HG03103 (cell line): ENCODE data around the gene IL10.

Experiments
- ATAC-seq: cut with Tn5 transposase; IDR thresholded peaks from one replicate; pipeline ENCODE4 v1.9.1; 2021; ENCODE audit warnings: low read depth; ENCODE audit not compliant: unreplicated experiment

The IL10 gene

DNA sequence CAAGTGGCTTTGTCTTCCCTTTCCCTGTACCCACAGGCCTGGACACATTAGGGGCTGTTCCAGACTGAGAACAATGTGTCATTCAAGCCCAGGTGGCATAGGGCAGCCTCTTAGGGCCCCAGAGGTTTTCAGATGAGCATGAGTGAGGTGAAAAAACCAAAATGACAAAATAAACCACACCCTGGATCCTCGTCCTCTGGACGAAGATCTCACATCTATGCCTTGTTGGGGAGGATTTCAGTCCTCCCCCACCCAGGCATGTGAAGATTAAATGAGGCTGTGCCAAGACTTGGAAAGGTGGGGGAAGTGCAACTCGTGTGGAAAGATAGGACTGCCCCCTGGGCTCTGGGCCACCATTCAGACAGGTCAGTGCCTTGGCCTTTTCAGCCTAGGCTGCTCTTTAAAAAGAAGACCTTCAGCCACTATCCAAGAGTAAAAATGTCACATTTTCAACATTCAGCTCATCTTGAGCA, 34.5 kb downstream of the IL10 start:
- ATAC-seq: no peak

DNA sequence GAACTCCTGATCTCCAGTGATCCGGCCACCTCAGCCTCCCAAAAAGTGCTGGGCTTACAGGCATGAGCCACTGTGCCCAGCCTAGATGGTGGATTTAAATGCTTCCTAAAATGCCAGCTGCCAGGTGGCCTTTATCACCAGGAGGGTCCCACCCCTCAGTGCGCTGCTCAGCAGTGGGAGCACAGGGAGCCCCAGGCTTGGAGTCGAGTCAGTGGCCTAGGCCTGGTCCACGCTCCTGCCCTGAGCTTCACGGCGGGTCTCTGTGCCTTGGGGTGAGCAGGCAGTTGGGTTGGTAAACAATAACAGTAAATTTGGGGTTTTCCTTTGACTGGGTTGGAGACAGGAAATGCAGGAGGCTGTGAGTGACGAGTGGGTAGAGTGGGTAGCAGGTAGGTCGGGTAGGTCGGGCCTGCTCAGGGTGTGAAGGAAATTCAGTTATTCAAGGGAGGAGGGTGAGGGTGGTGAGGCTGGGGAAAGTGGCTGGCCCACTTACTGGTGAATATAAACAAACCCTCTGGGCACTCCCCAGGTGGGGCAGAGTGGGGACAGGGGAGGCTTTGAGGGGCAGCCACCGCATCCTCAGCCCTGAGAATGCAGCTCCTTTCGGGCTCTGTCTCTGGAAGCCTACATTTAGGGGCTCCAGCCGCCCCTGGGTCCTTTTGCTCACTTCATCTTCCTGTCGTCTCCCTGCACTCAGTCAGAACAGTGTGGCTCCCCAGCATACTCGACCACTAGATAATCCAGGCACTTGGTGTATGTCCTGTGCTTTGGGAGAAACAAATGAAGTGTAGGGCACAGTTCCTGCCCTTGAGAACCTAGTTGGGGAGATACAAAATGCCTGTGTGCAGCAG, 35.2 kb downstream of the IL10 start:
- ATAC-seq: no peak

DNA sequence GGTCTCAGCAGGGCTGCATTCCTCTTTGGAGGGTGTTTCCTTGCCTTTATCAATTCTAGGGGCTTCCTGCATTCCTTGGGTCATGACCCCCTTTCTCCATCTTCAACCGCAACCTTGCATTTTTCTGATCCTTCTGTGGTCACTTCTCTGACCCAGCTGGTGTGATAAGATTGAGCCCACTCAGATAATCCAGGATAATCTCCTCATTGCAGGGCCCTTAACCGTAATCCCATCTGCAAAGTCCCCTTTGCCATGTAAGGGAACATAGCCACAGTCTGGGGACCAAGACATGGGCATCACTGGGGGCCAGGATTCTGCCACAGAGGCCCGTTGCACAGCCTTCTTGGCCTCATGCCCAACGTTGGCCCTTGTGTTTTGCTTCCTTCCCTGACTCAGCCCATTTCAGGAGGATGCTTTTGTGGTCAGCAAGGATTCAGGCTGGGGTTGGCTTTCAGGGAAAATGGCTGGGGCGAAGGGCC, 36.7 kb downstream of the IL10 start:
- ATAC-seq: no peak

- ATAC-seq: no peak
Measured at GRCh38 chr1:206734499-206735142, 37.7 kb downstream of the IL10 start.

- no peak for ATAC-seq
Measured at GRCh38 chr1:206732992-206733391, 39.3 kb downstream of the IL10 start.

- ATAC-seq: no peak
Measured at GRCh38 chr1:206732508-206732907, 39.8 kb downstream of the IL10 start.

GRCh38 chr1:206729507-206729906, 42.8 kb downstream of the IL10 start:
- ATAC-seq: no peak

DNA sequence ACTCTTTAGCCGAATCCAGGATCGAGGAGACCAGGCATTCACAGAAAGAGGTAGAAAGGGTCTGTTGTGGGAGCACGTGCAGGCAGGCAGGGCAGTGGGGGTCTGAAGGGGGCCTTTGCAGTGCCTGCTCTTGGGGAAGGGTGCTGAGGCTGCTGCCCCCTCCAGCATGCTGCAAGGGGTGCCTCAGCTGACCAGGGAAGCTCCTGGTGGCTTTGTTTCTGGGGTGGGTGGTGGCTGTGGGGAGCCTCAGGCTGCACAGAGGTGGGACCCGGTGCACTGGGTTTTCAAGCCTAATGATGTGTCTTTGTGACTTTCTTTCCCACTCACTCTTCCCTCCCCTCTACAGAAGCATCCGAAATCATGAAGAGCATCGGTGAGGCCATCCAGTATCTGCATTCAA, 43.2 kb downstream of the IL10 start:
- ATAC-seq: no peak

DNA sequence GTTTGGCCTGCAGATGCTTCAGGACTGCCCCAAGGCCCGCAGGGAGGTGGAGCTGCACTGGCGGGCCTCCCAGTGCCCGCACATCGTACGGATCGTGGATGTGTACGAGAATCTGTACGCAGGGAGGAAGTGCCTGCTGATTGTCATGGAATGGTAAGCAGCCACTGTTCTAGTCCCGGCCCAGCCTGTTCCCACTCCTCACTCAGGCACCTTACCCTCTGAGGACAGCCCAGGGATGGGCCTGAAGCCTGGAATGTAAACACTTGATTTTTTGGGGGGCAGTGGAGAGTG, 43.7 kb downstream of the IL10 start:
- no peak for ATAC-seq

DNA sequence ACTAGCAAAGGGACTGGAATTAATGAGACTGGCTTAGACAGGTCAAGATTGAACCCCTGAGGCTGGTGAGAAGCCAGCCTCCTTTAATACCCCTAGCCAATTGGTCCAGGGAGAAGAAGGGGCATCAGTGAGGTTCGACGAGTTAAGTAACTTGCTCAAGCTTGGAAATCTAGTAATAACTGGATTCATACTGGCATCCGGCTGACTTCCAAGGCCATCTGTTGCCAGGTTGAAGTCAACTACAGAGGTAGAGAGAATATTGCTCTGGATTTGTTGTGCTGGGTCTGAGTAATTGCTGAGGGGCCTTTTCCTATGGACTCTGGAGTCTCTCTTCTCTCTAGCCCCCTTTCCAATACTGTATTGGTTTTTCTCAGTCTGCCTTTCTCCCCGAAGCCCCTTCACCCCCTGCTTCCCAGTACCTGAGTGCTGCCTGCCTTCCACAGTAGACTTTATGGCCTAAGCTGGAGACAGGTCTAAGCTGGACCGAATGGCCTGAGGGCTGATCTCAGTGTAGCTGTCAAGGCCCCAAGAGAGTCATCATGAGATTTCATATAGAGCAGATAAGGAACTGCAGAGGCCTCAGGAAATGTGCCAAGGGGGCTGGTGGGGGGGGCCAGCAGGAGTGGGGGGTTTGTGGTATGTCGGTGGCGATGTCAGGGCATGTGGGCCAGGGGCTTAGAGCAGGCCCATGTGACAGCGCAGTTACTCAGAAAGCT, 44.2 kb downstream of the IL10 start:
- ATAC-seq: no peak

- ATAC-seq: no peak
Measured at GRCh38 chr1:206725109-206725963, 47.0 kb downstream of the IL10 start.

- no peak for ATAC-seq
Measured at GRCh38 chr1:206723805-206724472, 48.4 kb downstream of the IL10 start.

- ATAC-seq: no peak
Measured at GRCh38 chr1:206723462-206723804, 48.9 kb downstream of the IL10 start.

- no peak for ATAC-seq
Measured at GRCh38 chr1:206722751-206723461, 49.4 kb downstream of the IL10 start.

DNA sequence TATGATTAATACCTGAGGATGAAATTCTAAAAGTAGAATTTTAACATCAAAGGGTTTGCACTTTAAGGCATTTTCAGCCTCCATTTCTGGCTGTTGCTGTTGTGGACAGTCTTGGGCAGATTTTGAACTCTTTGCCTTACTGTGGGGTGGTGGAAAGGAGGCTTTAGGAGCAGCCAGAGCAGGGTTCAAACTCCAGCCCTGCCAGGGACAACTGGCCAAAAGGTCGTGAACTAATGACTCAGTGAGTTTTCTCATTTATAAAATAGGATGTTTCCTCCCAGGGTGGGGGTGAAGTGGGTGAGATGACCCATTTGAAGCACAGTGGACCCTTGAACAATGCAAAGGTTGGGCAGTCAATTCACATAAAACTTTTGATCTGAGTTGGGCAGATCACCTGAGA, 50.8 kb downstream of the IL10 start:
- no peak for ATAC-seq

DNA sequence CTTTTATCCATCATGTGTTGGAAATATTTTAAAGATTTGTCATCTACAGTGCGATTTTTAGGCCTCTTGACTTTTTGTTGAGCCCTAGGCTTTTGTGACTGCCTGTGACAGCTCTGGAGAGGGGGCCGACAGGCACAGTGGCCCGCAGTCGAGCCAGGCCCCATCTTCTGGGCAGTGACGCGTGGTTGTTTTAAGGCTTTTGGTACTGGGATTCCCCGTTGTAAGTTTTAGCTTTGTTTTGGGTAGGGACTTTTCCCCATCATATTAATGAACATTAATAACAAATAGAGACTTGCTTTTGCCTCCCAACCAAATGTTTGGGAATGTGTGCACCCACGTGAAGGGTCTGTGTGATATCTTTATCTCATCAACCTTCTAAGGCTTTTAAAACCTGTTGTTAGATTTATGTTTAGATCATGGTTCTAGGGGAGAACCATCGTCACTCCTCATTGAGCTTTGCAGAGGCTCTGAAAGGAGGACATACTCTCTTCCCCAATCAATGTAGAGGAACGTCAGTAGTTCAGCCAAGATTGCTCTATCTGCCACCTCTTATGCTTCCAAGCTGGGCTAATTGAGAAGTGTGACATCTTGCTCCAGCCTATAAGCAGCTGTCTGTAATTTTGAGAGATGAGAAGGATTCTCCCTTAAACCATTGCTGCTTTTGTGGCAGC, 53.0 kb downstream of the IL10 start:
- no peak for ATAC-seq

- ATAC-seq: no peak
Measured at GRCh38 chr1:206717674-206717989, 54.7 kb downstream of the IL10 start.
